Islet of Langerhans (tissue), 1 donor: ENCODE data around the gene CHST11.
"Not testable (repeated sequence)": the region's sequence is repeated elsewhere in the genome, so short reads cannot be mapped to it uniquely, and the experiment has no call there.

Source experiments
- FAIRE-seq: peaks from one replicate; lab custom pipeline; 2011; peaks lifted over from hg19 to GRCh38; lab: Jason Lieb, UNC

CHST11 gene

DNA sequence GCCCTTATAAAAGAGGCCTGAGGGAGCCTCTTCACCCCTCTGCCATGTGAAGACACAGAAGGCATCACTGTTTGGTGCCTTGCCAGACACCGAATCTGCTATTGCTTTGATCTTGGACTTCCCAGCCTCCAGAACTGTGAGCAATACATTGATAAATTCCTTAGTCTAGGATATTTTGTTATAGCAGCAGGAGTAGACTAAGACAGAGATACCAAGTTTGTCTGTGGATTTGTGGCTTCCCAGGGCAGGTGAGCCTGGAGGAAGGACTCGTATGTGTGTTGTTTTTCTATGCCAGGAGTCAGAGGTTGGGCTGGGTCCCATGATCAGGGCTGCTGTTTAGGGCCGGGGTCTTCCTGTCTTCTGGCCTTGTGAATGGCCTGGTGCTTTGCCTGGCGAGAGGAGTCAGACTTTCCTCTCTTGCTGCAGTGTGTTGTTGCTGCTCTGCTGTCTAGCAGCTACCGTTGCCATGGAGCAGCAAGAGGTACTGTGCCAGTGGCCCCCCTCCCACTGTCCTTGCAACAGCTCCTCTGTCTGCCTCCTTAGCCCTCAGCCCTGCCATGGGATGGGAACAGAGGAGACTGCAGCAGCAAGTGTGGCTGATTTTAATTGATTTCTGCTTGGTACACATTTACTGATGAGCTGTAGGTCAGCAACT is 111.2 kb downstream of the CHST11 start:
- FAIRE-seq, result no peak

DNA sequence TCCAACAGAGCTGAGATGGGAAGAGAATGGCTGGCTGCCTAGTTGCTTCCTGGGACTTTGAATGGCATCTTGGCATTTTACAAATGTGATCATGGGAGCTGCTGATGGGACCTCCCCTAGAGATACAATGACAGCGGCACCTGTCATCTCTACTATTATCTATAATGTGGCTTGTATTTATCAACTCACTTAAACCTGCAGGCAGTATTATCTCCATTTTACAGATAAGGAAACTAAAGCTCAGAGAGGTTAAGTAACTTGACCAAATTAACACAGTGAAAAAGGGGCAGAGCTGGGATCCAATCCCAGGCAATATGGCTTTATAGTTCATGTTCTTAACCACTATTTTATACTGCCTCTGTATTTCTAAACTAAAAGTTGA is 111.7 kb downstream of the CHST11 start:
- FAIRE-seq, result no peak

DNA sequence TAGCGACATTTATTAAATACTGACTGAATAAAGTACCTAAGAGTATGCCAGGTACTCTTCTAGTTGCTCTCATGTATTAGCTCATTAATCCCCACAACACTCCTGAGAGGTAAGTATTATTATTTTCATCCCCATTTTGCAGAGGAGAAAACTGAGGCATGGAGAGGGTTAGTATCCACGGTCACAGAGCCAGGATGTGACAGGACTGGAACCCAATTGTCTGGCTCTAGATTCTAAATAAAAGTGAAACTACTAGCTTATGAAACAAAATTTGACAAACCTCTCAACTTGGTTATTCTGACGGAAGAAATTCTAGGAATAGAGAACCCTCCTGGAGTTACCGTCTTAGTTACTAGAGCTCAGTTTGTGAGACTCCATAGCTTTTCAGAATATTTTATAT is 112.2 kb downstream of the CHST11 start:
- FAIRE-seq, result no peak

- FAIRE-seq, result no peak
Observed at GRCh38 chr12:104569346-104570173, 112.8 kb downstream of the CHST11 start.

GRCh38 chr12:104570174-104570907 is 113.6 kb downstream of the CHST11 start:
- FAIRE-seq, result no peak

- no peak for FAIRE-seq
Observed at GRCh38 chr12:104571328-104571727, 114.6 kb downstream of the CHST11 start.

- not testable (repeated sequence) for FAIRE-seq
Observed at GRCh38 chr12:104574353-104574752, 117.6 kb downstream of the CHST11 start.

DNA sequence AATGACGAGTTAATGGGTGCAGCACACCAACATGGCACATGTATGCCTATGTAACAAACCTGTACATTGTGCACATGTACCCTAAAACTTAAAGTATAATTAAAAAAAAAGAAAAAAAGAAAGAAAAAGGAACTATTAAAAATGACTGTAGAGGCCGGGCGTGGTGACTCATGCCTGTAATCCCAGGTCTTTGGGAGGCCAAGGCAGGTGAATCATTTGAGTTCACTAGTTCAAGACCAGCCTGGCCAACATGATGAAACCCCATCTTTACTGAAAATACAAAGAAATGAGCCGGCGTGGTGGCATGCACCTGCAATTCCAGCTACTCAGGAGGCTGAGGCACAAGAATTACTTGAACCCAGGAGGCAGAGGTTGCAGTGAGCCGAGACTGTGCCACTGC is 118.0 kb downstream of the CHST11 start:
- not testable (repeated sequence) for FAIRE-seq

DNA sequence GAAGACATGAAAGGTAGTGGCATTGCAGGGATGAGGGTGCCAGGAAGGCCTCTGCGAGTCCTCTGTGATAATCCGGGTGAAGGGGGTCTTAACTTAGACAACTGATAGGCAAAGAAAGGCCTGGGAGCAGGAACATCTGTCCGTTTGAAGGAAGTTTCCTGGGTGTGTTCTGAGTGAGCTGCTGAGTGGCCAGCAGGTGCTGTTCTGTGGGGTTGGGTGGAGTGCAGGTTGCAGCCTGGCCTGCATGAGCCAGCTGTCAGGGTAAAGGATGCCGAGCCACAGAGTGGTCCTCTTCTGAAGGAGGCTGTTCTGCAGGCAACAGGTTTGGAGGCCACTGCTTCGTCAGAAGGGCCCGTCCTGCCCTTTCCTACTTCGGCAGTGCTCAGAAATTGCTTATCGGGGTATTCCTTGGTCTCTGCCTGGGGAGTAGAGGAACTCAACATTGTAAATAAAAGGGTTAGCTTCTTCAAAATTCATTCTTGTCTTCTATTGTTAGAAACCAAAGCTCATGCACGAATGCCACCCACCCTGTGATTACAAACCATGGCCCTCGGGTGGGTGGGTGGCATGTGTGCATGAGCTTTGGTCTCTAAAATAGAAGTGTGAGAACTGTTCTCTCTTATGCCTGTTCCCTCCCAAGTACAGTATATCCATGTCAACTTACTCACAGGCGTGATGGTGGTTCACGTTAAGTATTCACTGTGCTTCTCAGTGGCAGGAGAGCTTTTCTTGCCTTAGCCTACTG is 118.9 kb downstream of the CHST11 start:
- FAIRE-seq, result no peak

- no peak for FAIRE-seq
Observed at GRCh38 chr12:104576187-104576778, 119.5 kb downstream of the CHST11 start.

- FAIRE-seq, result no peak
Observed at GRCh38 chr12:104576980-104577580, 120.3 kb downstream of the CHST11 start.

GRCh38 chr12:104577581-104577981 is 120.8 kb downstream of the CHST11 start:
- no peak for FAIRE-seq

- FAIRE-seq, result no peak
Observed at GRCh38 chr12:104578453-104578852, 121.7 kb downstream of the CHST11 start.

DNA sequence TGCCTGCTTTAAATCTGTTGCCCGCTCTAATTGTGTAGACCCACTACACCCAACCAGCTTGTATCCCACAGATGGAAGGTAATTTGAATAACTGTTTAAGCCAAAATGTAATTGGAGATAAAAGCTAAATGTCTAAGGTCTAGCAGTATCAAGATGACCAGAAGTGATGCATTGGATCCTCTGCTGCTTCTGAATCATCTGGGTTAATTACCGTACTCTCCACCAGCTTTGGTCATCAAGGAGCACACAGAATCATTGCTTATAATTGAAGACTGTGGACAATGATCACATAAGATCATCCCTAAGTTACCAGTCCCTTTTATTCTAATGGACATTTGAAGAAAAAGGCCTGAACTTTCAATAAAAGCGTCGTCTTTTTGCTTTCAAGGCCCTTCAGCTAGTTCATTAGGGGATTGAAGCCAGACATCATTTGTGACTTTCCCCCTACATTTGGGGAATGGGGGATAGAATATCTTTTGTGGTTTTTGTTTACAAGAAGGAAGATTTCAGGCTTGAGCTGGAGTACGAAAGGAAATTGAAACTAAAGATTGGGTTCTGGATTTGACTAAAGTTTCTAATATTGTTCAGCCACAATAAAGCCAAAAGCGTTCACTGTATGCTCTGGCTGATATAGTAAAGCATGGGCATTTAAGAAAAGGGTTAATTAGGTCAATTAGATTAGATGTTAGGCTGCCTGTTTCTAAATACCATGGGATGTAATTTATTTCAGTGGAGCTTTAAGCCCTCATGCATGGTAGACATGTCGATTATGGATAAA is 123.2 kb downstream of the CHST11 start:
- FAIRE-seq, result no peak

- no peak for FAIRE-seq
Observed at GRCh38 chr12:104581005-104581570, 124.3 kb downstream of the CHST11 start.

DNA sequence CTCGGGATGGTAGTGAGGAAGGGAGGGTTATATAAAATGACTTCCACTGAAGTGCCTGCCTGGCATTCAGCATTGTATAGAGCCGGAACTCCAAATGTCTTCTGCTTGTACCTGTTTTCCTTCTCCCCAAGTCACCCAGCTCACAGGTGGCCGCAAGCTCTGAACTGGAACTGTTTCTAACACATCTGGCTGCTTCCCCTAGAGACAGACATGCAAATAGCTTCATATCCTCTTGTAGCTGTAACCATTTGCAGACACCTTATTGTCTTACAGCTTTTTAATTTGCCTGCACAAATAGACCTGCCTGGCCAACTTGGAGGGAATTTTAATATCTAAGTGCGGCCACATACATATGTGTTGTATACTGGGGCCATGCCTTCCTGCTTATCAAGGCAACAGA is 126.0 kb downstream of the CHST11 start:
- FAIRE-seq, result no peak

DNA sequence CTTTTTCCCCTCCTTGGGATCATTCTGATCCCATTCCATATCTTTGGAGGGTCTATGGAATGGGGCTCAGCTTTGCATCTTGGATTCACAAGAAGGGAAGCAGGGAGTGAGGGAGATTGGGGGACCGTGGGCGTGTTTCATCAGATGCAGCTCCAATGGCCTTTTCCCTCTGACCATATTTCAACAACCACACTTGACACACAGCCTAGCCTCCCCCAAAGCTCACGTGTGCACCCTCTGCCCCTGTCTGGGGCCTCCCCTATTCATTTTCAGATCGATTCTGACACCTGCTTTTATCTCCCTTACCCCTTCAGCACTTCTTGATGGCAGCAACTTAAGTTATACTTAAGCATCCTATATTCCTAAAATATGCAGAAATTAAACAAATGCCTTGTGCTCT is 126.6 kb downstream of the CHST11 start:
- no peak for FAIRE-seq

GRCh38 chr12:104585448-104586055 is 128.8 kb downstream of the CHST11 start:
- FAIRE-seq, result no peak

DNA sequence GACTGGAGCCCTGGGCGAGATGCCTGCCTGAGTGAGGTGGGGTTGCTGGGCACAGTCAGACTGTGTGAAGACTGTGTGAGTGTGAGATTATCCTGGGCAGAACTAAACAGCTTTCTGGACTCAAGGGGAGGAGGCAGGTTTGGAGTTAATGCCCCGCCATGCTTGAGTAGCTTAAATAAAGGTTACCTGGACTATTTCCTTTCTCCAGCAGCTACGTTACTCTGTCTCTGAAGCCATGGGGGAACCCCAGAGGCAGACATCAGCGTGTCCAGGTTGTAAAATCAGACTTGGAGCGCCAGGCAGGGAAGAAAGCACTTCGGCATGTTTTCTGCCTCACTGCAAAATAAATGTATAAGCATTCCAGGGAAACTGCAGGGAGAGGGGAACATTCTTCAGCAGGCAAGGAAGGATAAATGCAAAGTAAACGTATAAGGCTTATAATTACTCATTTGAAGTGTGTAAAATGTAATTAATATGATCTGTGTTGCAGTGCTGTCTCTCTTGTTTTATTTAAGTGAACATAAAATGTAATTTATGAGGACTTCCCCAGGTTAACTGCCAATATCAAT is 129.7 kb downstream of the CHST11 start:
- FAIRE-seq, result no peak
